Peyer's patch (tissue), 4 donors: ENCODE measurements around the gene KRTAP4-2. TPM values are rescaled to one million over a fixed set of nuclear protein-coding genes. Genes with fewer than 3 reads are reported as not detected.
"Not testable (repeated sequence)": the region's sequence is repeated elsewhere in the genome, so short reads cannot be mapped to it uniquely, and the experiment has no call there.

Source experiments
- DNase-seq, 3 donors: peaks; one replicate each; pipeline ENCODE4 v3.0.0-alpha.2; 2017 to 2019
- H3K27ac ChIP-seq, 4 donors: fragments of 200-600 bp; sonication (generic); one replicate each; pipeline ENCODE4 v1.5.1; 2016 to 2019
- H3K27me3 ChIP-seq, 2 donors: fragments of 200-600 bp; sonication (generic); one replicate each; pipeline ENCODE4 v1.5.1; 2019
- H3K36me3 ChIP-seq, 3 donors: fragments of 200-600 bp; sonication (generic); one replicate each; pipeline ENCODE4 v1.5.1; 2016 to 2019
- H3K4me1 ChIP-seq, 4 donors: fragments of 200-600 bp; sonication (generic); one replicate each; pipeline ENCODE4 v1.5.1; 2016 to 2019
- H3K4me3 ChIP-seq, 4 donors: fragments of 200-600 bp; sonication (generic); 1 replicate in 3 of 4; 2 replicates in 1 of 4; pipeline ENCODE4 v1.5.1; 2016 to 2019; ENCODE audit warnings: mild to moderate bottlenecking in 1 of 4
- H3K9me3 ChIP-seq, 4 donors: fragments of 200-600 bp; sonication (generic); one replicate each; pipeline ENCODE4 v1.5.1; 2016 to 2019; ENCODE audit warnings: mild to moderate bottlenecking in 1 of 4
- POLR2A ChIP-seq, 2 donors: fragments of 450-650 bp; IDR thresholded peaks; one replicate each; pipeline ENCODE4 v1.5.1; 2017; ENCODE audit warnings: antibody characterized with exemption in 2 of 2, mild to moderate bottlenecking in 2 of 2, moderate library complexity in 2 of 2
- total RNA-seq, 4 donors: library from RNA; depleted of rRNA; stranded (reverse); fragments of >200 nt; gene quantifications; one replicate each; pipeline ENCODE4 v1.1.0, GENCODE V29; 2016
- TF ChIP-seq, protein P1 (sequence below), 6 experiments: fragments of 450-650 bp in 4 of 6; fragments of 200-600 bp in 2 of 6; sonication (generic) in 1 of 6; IDR thresholded peaks; one replicate each; pipeline ENCODE4 v1.5.1; 2017 to 2019; ENCODE audit warnings: antibody characterized with exemption in 6 of 6, mild to moderate bottlenecking in 3 of 6, moderate library complexity in 1 of 6

Gene KRTAP4-2
- total RNA-seq, 4 donors from 2014 or later: not detected

DNA sequence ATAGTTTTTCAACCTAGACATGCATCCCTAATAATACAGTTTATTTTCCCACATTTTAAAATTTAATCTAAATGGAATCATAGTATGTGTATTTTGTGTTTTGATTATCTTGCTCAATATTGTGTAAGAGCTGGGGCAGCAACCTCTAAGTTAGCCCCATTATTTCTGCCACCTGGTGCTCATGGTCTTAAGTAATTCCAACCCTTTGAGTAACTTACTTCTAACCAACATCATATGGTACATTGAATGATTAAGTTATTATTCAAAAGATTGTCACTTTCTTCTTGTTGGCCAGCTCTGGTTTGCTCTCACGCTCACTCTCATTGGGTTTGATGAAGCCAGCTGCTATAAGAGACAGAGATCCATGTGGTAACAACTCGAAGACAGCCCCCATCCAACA, 6.1 kb downstream of the KRTAP4-2 start:
- Histone ChIP-seq H3K27me3 (no peaks in the 10 kb centered on the region), H3K4me1 (no peaks in the 10 kb centered on the region), H3K36me3 (no peaks in the 10 kb centered on the region), H3K27ac (no peak overlapping the region), H3K4me3 (no peak overlapping the region), H3K9me3 (no peaks in the 10 kb centered on the region)
- DNase-seq: no peak
- TF ChIP-seq, protein P1, sequence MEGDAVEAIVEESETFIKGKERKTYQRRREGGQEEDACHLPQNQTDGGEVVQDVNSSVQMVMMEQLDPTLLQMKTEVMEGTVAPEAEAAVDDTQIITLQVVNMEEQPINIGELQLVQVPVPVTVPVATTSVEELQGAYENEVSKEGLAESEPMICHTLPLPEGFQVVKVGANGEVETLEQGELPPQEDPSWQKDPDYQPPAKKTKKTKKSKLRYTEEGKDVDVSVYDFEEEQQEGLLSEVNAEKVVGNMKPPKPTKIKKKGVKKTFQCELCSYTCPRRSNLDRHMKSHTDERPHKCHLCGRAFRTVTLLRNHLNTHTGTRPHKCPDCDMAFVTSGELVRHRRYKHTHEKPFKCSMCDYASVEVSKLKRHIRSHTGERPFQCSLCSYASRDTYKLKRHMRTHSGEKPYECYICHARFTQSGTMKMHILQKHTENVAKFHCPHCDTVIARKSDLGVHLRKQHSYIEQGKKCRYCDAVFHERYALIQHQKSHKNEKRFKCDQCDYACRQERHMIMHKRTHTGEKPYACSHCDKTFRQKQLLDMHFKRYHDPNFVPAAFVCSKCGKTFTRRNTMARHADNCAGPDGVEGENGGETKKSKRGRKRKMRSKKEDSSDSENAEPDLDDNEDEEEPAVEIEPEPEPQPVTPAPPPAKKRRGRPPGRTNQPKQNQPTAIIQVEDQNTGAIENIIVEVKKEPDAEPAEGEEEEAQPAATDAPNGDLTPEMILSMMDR (IDR thresholded peaks at IDR 0.05): no peak
- TF ChIP-seq POLR2A (IDR thresholded peaks at IDR 0.05): no peak

DNA sequence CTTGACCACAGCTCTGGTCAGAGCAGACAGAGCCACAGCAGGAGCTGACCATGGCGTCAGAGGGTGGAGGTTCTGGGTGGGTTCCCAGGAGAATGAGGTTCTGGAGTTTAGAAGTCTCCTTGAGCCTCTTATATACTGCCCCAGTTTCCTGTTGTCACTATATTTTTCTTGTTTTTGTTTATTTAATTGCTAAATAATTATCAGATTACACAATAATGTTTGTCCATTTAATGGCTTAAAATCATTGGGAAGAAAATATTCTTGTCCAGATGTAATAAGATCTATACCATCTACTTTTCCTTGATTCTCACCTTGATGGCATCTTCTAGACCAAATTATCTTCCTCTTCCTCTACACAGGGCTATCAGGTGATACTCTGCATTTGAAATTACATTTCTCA, 9.9 kb downstream of the KRTAP4-2 start, which contains the start of gene KRTAP4-3:
KRTAP4-3 (minus strand) TSS at position 101 of the 400 bp plus-strand sequence; CDS start at position 52, 49 bp downstream.
- TF ChIP-seq POLR2A (IDR thresholded peaks at IDR 0.05): no peak
- TF ChIP-seq, protein P1 (IDR thresholded peaks at IDR 0.05): no peak
- Histone ChIP-seq H3K27ac (no peak within 1 kb of the TSS), H3K36me3 (no peaks in the 10 kb centered on the region), H3K27me3 (no peaks in the 10 kb centered on the region), H3K4me3 (no peak within 1 kb of the TSS), H3K4me1 (no peaks in the 10 kb centered on the region), H3K9me3 (no peaks in the 10 kb centered on the region)
- DNase-seq: no peak

DNA sequence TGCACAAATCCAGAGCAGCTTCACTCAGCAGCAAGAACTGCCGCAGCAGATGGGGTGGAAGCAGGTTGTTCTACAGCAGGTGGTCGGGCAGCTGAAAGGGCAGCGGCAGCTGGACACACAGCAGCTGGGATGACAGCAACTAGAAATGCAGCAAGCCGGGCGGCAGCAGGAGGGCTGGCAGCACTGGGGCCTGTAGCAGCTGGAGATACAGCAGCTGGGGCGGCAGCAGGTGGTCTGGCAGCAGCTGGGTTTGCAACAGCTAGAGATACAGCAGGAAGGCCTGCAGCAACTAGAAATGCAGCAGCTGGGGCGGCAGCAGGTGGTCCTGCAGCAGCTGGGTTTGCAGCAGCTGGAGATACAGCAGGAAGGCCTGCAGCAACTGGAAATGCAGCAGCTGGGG, 10.5 kb downstream of the KRTAP4-2 start:
- Histone ChIP-seq H3K4me3 (no peak overlapping the region), H3K4me1 (no peaks in the 10 kb centered on the region), H3K27me3 (no peaks in the 10 kb centered on the region), H3K27ac (no peak overlapping the region), H3K36me3 (no peaks in the 10 kb centered on the region), H3K9me3 (no peaks in the 10 kb centered on the region)
- DNase-seq: no peak
- TF ChIP-seq POLR2A (IDR thresholded peaks at IDR 0.05): no peak
- TF ChIP-seq, protein P1 (IDR thresholded peaks at IDR 0.05): no peak

DNA sequence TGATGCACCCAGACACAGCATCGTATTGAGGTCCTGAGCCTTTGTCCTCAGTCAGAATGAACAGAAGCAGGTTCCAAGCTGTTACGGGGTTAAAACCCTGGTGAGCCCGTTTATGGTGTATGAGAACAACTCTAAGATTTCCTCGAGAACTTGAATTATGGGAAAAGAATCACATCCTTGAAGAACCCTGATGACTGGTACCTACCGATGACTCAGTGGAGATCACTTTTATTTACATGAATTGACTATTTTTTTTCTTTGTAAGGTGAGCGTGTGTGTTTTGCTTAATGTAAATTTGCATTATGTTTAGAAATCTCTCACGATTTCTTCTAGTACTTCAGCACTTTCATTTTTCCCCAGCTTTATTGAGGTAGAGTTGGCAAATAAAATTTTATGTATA, 14.2 kb downstream of the KRTAP4-2 start:
- TF ChIP-seq, protein P1 (IDR thresholded peaks at IDR 0.05): no peak
- no peak for TF ChIP-seq POLR2A (IDR thresholded peaks at IDR 0.05)
- H3K4me3 ChIP-seq: no peak overlapping the region
- no peak for DNase-seq
- H3K36me3 ChIP-seq: no peaks in the 10 kb centered on the region
- H3K9me3 ChIP-seq: no peaks in the 10 kb centered on the region
- no peak overlapping the region for H3K27ac ChIP-seq
- H3K4me1 ChIP-seq: no peaks in the 10 kb centered on the region
- no peaks in the 10 kb centered on the region for H3K27me3 ChIP-seq

DNA sequence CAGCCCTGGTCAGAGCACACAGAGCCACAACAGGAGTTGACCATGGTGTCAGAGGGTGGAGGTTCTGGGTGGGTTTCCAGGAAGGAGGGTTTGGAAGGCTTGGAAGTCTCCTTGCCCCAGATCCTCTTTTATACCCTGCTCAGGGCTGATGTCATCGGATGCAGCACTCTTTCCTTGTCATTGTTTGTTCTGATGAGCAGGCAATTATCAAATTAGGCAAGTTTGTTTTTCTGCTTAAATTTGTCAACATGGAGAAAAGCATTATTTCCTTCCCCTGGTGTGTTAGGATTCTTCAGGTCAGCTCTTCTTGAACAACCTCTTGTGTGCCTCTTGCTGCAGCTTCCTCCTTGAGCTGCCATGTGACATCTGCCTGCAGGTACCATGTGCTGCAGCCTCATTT, 17.4 kb downstream of the KRTAP4-2 start, which contains the start of gene KRTAP4-4:
KRTAP4-4 (minus strand) TSS at position 101 of the 400 bp plus-strand sequence; CDS start at position 44, 57 bp downstream.
- Histone ChIP-seq H3K9me3 (no peaks in the 10 kb centered on the region), H3K4me1 (no peaks in the 10 kb centered on the region), H3K27me3 (no peaks in the 10 kb centered on the region), H3K4me3 (no peak within 1 kb of the TSS), H3K27ac (no peak within 1 kb of the TSS), H3K36me3 (no peaks in the 10 kb centered on the region)
- no peak for DNase-seq
- TF ChIP-seq, protein P1 (IDR thresholded peaks at IDR 0.05): no peak
- TF ChIP-seq POLR2A (IDR thresholded peaks at IDR 0.05): no peak

DNA sequence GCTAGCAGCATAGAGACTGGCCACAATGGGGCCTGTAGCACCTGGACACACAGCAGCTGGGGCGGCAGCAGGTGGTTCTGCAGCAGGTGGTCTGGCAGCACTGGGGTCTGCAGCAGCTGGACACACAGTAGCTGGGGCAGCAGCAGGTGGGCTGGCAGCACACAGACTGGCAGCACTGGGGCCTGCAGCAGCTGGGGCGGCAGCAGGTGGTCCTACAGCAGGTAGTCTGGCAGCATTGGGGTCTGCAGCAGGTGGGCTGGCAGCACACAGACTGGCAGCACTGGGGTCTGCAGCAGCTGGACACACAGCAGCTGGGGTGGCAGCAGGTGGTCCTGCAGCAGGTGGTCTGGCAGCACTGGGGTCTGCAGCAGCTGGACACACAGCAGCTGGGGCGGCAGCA, 17.8 kb downstream of the KRTAP4-2 start:
- H3K9me3 ChIP-seq, H3K4me3 ChIP-seq, DNase-seq, H3K36me3 ChIP-seq, H3K27ac ChIP-seq, H3K4me1 ChIP-seq, H3K27me3 ChIP-seq: not testable (repeated sequence)
